ENCODE measurements around the gene LMBRD1.
"Not testable (repeated sequence)": the region's sequence is repeated elsewhere in the genome, so short reads cannot be mapped to it uniquely, and the experiment has no call there.

Gene LMBRD1

GRCh38 chr6:69673298-69673697, 123.5 kb downstream of the LMBRD1 start:
- DNase-seq = no peak
- no peak for ATAC-seq (replicated peaks)
- Mint-ChIP-seq H3K36me3 (peaks cover 34 to 61% of the 10 kb centered on the region in 2 donors), H3K4me3 (no peak overlapping the region), H3K4me1 (peaks cover 4 to 6% of the 10 kb centered on the region in 2 donors), H3K9me3 (no peaks in the 10 kb centered on the region), H3K27ac (no peak overlapping the region), H3K27me3 (no peaks in the 10 kb centered on the region)

DNA sequence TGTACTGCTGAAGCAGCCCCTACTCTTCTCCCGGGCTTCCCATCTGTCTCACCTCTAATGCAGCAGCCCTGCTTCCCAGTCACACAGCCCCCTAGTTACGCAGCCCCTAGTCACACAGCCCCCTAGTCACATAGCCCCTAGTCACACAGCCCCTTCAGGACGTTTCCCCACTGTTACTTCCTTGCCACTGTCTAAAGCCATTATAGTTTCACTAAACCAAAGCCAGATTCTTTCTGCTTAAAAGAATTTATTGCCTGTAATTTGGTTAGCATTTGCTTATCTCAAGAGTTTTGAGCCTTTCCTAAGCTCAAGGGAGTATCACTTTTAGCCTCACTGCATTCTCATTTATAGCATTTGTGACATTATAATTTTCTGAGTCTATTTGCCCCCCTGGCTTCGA, 127.9 kb downstream of the LMBRD1 start:
- peaks cover 0 to 3% of the 10 kb centered on the region in 2 donors for H3K27me3 Mint-ChIP-seq
- peaks cover 14 to 18% of the 10 kb centered on the region in 2 donors for H3K4me1 Mint-ChIP-seq

DNA sequence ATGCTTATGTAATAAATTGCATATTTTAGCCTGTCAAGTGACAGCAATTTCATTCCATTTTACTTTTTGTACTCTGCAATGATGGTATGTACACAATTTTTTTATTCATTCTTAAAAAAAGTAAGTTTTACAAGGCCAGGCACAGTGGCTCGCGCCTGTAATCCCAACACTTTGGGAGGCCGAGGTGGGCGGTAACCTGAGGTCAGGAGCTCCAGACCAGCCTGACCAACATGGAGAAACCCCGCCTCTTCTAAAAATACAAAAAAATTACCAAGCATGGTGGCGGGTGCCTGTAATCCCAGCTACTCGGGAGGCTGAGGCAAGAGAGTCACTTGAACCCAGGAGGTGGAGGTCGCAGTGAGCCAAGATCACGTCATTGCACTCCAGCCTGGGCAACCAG, 130.0 kb downstream of the LMBRD1 start:
- not testable (repeated sequence) for ATAC-seq (replicated peaks); DNase-seq; H3K9me3 Mint-ChIP-seq; H3K27ac Mint-ChIP-seq; H3K4me3 Mint-ChIP-seq; H3K27me3 Mint-ChIP-seq
- peaks cover 7 to 19% of the 10 kb centered on the region in 2 donors for H3K36me3 Mint-ChIP-seq
- H3K4me1 Mint-ChIP-seq = peaks cover 14 to 18% of the 10 kb centered on the region in 2 donors

More for the DNA sequence above, 127.9 kb downstream of the LMBRD1 start:
- ATAC-seq (replicated peaks) (no peak), DNase-seq (no peak)
- H3K27ac Mint-ChIP-seq = no peak overlapping the region
- H3K9me3 Mint-ChIP-seq = no peaks in the 10 kb centered on the region
- H3K36me3 Mint-ChIP-seq = peaks cover 20 to 34% of the 10 kb centered on the region in 2 donors
- no peak overlapping the region for H3K4me3 Mint-ChIP-seq

GRCh38 chr6:69665437-69665836, 131.4 kb downstream of the LMBRD1 start:
- Mint-ChIP-seq H3K27me3 (peaks cover 3 to 11% of the 10 kb centered on the region in 2 donors), H3K27ac (no peak overlapping the region), H3K4me3 (no peak overlapping the region), H3K4me1 (peaks cover 14 to 18% of the 10 kb centered on the region in 2 donors), H3K36me3 (peaks cover 0 to 11% of the 10 kb centered on the region in 2 donors), H3K9me3 (no peaks in the 10 kb centered on the region)
- DNase-seq (no peak), ATAC-seq (replicated peaks) (peak; percentile 19 to 20)

- no peak overlapping the region for H3K27ac Mint-ChIP-seq
- H3K4me1 Mint-ChIP-seq = peaks cover 14 to 18% of the 10 kb centered on the region in 2 donors
- H3K4me3 Mint-ChIP-seq = no peak overlapping the region
- peaks cover 0 to 1% of the 10 kb centered on the region in 2 donors for H3K9me3 Mint-ChIP-seq
- DNase-seq = no peak
- no peak for ATAC-seq (replicated peaks)
- peaks cover 0 to 5% of the 10 kb centered on the region in 2 donors for H3K36me3 Mint-ChIP-seq
- H3K27me3 Mint-ChIP-seq = peaks cover 9 to 20% of the 10 kb centered on the region in 2 donors
Observed at GRCh38 chr6:69664551-69664950, 132.3 kb downstream of the LMBRD1 start.

DNA sequence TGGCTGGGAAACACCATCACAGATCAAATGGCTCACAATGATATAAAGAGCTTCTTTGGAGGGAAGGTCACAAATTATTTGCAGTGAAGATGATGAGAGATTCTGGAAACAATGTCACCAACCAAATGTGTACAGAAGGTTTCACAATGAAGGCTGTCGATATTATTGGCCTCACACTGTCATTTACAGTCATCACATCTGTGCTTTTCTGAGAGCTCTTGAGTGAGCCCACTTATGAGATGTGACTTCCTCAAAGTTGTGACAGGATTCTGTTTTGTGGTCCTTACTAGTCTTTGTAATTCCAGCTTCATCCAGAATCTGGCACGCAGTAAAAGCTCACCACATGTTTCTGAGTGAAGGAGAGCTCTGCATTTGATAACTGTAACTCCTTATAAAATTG, 133.6 kb downstream of the LMBRD1 start:
- DNase-seq (no peak), ATAC-seq (replicated peaks) (peak in 1 of 2 donors; percentile 33)
- Mint-ChIP-seq H3K4me1 (peaks cover 11 to 13% of the 10 kb centered on the region in 2 donors), H3K9me3 (peaks cover 8 to 10% of the 10 kb centered on the region in 2 donors), H3K36me3 (peaks cover under 1 to 6% of the 10 kb centered on the region in 2 donors), H3K27me3 (peaks cover 20 to 33% of the 10 kb centered on the region in 2 donors), H3K27ac (no peak overlapping the region), H3K4me3 (no peak overlapping the region)

DNA sequence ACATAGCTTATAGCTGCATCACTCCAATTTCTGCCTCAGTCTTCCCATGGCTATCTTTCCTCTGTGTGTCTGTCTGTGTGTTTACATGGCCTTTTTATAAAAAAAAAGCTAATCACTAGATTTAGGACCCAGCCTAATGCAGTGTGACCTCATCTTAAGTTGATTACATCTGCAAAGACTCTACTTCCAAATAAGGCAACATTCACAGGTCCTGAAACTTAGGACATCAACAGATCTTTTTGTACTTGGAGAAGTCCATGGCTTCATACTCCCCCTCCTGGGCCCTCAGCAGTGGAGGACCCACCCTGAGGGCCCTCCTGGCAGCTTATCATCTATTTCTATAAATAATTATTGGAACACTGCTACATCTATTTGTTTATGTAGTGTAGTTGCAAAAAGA, 146.1 kb downstream of the LMBRD1 start:
- Mint-ChIP-seq H3K4me1 (no peaks in the 10 kb centered on the region), H3K27me3 (peaks cover 6 to 7% of the 10 kb centered on the region in 2 donors), H3K4me3 (no peak overlapping the region), H3K9me3 (no peaks in the 10 kb centered on the region), H3K36me3 (peaks cover 0 to 3% of the 10 kb centered on the region in 2 donors), H3K27ac (peak overlapping the region; percentile 39)
- no peak for ATAC-seq (replicated peaks)
- no peak for DNase-seq

DNA sequence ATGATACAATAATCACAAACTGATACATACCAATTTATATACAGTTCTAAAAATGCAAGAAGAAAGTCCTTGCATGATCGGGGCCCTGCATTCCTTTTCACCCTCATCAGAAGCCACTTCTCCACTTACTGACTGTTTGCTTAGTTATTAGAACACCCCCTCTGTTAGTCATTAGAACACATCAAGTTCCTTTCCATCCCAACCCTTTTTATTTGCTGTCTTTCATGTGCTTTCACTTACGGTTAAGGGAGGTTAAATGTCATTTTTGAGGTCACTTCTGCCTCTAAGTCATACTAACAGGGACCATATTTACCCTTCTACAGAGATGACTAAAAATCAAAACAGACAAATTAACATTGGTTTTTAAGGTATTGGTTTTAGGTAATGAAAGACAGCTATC, 149.1 kb downstream of the LMBRD1 start:
- H3K4me3 Mint-ChIP-seq = no peak overlapping the region
- ATAC-seq (replicated peaks) = no peak
- peaks cover 0 to 3% of the 10 kb centered on the region in 2 donors for H3K36me3 Mint-ChIP-seq
- no peak for DNase-seq
- peaks cover 7 to 9% of the 10 kb centered on the region in 2 donors for H3K9me3 Mint-ChIP-seq
- H3K27ac Mint-ChIP-seq = no peak overlapping the region
- H3K4me1 Mint-ChIP-seq = no peaks in the 10 kb centered on the region
- H3K27me3 Mint-ChIP-seq = peaks cover 16 to 19% of the 10 kb centered on the region in 2 donors

GRCh38 chr6:69643688-69644087, 153.1 kb downstream of the LMBRD1 start:
- Mint-ChIP-seq H3K27me3 (peaks cover 23 to 37% of the 10 kb centered on the region in 2 donors), H3K9me3 (peaks cover 8 to 9% of the 10 kb centered on the region in 2 donors), H3K4me3 (no peak overlapping the region), H3K36me3 (no peaks in the 10 kb centered on the region), H3K27ac (no peak overlapping the region), H3K4me1 (no peaks in the 10 kb centered on the region)
- no peak for DNase-seq
- no peak for ATAC-seq (replicated peaks)

DNA sequence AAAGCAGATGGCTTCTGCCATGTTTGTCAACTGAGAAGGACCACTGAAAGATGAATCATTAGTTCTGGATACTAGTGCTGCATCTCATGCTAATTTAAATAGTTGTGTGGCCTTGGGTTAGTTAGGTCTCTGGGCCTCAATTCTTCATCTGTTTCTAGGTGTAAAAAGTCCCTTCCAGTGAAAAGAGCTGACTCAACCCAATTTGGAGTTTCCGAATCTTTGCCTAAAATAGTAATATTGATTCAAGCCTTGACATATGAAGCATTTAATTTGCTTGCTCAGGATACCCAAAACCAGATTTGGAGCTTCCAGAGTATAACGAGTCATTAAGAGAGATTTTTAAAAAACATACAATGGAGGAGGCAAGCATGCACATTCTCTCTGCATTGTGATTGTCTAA, 163.9 kb downstream of the LMBRD1 start:
- no peak overlapping the region for H3K27ac Mint-ChIP-seq
- H3K4me1 Mint-ChIP-seq = peaks cover 0 to 5% of the 10 kb centered on the region in 2 donors
- H3K4me3 Mint-ChIP-seq = no peak overlapping the region
- no peaks in the 10 kb centered on the region for H3K9me3 Mint-ChIP-seq
- H3K36me3 Mint-ChIP-seq = no peaks in the 10 kb centered on the region
- DNase-seq (no peak), ATAC-seq (replicated peaks) (no peak)
- peaks cover 0 to 5% of the 10 kb centered on the region in 2 donors for H3K27me3 Mint-ChIP-seq

DNA sequence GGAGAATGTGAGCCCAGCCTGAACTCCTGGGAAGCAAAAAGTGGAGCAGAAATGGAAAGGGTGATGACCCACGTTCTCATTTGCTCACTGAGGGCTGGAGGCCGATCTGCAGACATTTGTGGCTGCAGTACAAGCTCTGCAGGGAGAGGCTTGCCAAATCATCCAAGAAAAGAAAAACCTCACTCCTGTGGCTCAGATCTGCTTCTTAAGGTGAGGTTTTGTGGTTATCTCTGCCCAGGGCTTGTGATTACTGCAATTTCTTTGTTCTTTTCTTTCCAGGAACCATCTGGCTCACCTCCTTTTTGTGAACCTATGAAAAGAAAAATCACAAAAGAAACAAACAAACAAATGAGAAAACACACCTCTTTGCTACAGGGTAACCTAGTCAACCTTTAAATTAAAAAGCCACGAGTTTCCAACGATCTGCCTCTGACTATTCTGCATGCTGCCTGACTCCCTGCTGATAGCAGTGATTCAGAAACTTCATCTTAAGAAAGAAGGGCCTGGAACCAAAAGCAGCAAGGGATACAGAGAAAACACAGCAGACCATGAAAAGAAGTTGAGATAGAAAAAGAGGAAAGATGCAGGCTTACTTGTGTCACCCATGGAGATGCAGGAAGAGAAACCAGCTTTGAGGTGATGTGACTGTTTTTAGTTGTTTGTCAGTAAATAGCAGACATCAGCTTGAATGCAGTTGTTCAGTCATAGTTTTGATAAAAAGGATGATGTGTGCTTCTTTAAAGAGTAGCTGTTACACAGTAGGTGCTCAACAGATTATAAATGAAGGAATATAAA, 165.1 kb downstream of the LMBRD1 start:
- DNase-seq = no peak
- no peaks in the 10 kb centered on the region for H3K9me3 Mint-ChIP-seq
- H3K4me3 Mint-ChIP-seq = no peak overlapping the region
- peaks cover 0 to 5% of the 10 kb centered on the region in 2 donors for H3K4me1 Mint-ChIP-seq
- no peaks in the 10 kb centered on the region for H3K27me3 Mint-ChIP-seq
- H3K27ac Mint-ChIP-seq = no peak overlapping the region
- H3K36me3 Mint-ChIP-seq = no peaks in the 10 kb centered on the region
- no peak for ATAC-seq (replicated peaks)

DNA sequence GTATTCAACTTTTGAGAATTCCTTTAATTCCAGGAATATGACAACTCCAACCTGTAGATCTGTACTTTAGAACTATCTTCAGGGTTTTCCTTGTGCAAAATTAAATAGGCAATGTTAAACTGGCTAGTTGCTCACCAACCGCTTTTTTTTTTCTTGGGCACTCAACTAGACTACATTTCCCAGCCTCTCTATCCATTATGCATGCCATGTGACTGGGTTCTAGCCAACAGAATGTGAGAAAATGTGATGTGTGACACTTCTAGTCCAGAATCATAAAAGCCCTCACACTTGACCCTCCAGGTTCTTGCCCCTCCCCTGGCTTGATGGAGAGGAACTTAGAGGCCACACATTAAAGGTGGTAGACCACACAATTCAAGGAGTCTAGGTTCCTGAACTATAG, 166.0 kb downstream of the LMBRD1 start:
- Mint-ChIP-seq H3K27me3 (peaks cover 0 to 5% of the 10 kb centered on the region in 2 donors), H3K9me3 (no peaks in the 10 kb centered on the region), H3K36me3 (no peaks in the 10 kb centered on the region), H3K27ac (no peak overlapping the region), H3K4me1 (peaks cover 0 to 4% of the 10 kb centered on the region in 2 donors), H3K4me3 (no peak overlapping the region)
- ATAC-seq (replicated peaks) (no peak), DNase-seq (no peak)

DNA sequence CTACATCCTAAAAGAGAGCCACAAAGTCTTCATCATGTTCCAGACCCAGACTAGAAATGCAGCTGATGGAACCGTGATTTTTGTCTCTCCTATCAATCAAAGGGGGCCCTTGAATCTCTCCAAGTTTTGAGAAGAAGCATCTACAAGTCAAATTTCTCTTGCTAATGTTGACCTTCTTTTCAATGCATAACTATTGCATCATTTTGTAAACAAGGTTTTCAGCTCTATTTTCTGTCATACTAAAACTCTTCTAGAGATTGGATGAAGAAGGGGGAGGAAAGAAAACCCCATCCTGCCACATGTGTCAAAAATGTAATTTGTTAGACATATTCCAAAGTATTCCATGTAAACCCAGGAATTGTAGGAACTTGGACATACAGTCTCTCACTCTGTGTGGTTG, 169.2 kb downstream of the LMBRD1 start:
- H3K4me3 Mint-ChIP-seq = no peak overlapping the region
- H3K27me3 Mint-ChIP-seq = peaks cover 7 to 10% of the 10 kb centered on the region in 2 donors
- H3K27ac Mint-ChIP-seq = no peak overlapping the region
- no peaks in the 10 kb centered on the region for H3K36me3 Mint-ChIP-seq
- ATAC-seq (replicated peaks) (no peak), DNase-seq (no peak)
- H3K9me3 Mint-ChIP-seq = no peaks in the 10 kb centered on the region
- no peaks in the 10 kb centered on the region for H3K4me1 Mint-ChIP-seq

GRCh38 chr6:69624944-69625343, 171.9 kb downstream of the LMBRD1 start:
- ATAC-seq (replicated peaks) = no peak
- DNase-seq = no peak
- Mint-ChIP-seq H3K4me1 (no peaks in the 10 kb centered on the region), H3K4me3 (no peak overlapping the region), H3K27ac (no peak overlapping the region), H3K27me3 (peaks cover 8 to 10% of the 10 kb centered on the region in 2 donors), H3K36me3 (no peaks in the 10 kb centered on the region), H3K9me3 (peaks cover 0 to 2% of the 10 kb centered on the region in 2 donors)
